Measurements from ENCODE around the gene LRRC17.

Gene LRRC17

GRCh38 chr7:102991540-102992214 lies 78.9 kb downstream of the LRRC17 start:
- no peak for DNase-seq (ENCODE audit: low spot score)
- TF ChIP-seq, protein P1, sequence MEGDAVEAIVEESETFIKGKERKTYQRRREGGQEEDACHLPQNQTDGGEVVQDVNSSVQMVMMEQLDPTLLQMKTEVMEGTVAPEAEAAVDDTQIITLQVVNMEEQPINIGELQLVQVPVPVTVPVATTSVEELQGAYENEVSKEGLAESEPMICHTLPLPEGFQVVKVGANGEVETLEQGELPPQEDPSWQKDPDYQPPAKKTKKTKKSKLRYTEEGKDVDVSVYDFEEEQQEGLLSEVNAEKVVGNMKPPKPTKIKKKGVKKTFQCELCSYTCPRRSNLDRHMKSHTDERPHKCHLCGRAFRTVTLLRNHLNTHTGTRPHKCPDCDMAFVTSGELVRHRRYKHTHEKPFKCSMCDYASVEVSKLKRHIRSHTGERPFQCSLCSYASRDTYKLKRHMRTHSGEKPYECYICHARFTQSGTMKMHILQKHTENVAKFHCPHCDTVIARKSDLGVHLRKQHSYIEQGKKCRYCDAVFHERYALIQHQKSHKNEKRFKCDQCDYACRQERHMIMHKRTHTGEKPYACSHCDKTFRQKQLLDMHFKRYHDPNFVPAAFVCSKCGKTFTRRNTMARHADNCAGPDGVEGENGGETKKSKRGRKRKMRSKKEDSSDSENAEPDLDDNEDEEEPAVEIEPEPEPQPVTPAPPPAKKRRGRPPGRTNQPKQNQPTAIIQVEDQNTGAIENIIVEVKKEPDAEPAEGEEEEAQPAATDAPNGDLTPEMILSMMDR (IDR thresholded peaks at IDR 0.05; ENCODE audit: borderline replicate concordance, control extremely low read depth, extremely low read depth, insufficient read depth, missing control alignments), result no peak
- in situ Hi-C loops (cut with MboI; ENCODE audit: low sequenced_read_pairs, unreplicated experiment), result no loop called here

- DNase-seq (ENCODE audit: low spot score), result no peak
- TF ChIP-seq, protein P1 (IDR thresholded peaks at IDR 0.05; ENCODE audit: borderline replicate concordance, control extremely low read depth, extremely low read depth, insufficient read depth, missing control alignments), result no peak
- in situ Hi-C loops (cut with MboI; ENCODE audit: low sequenced_read_pairs, unreplicated experiment), result no loop called here
Measured at GRCh38 chr7:102992509-102992937, 79.7 kb downstream of the LRRC17 start.

GRCh38 chr7:102992938-102993717 lies 80.3 kb downstream of the LRRC17 start:
- in situ Hi-C loops (cut with MboI; ENCODE audit: low sequenced_read_pairs, unreplicated experiment), result no loop called here
- TF ChIP-seq, protein P1 (IDR thresholded peaks at IDR 0.05; ENCODE audit: borderline replicate concordance, control extremely low read depth, extremely low read depth, insufficient read depth, missing control alignments), result no peak
- DNase-seq (ENCODE audit: low spot score), result no peak

- DNase-seq (ENCODE audit: low spot score), result no peak
- in situ Hi-C loops (cut with MboI; ENCODE audit: low sequenced_read_pairs, unreplicated experiment), result no loop called here
- TF ChIP-seq, protein P1 (IDR thresholded peaks at IDR 0.05; ENCODE audit: borderline replicate concordance, control extremely low read depth, extremely low read depth, insufficient read depth, missing control alignments), result no peak
Measured at GRCh38 chr7:102993718-102994029, 80.9 kb downstream of the LRRC17 start.

DNA sequence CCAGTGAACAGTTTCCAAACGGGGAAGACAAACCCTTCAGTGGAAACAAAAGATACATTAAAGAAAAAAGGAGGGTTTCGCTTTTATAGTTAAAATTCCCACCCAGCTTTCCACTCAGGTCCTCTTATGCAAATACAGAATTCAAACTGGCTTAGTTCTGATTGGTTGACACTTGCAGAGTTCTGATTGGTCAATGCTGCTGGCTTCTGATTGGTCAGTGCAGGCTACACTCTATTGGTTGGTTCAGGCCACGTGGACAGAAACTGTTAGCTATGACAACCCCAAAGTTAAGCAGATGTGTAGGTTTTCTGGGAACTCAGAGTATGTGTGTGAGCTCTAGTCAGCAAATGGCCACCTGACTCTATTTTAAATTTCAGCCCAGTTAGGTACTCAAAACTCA lies 81.8 kb downstream of the LRRC17 start:
- in situ Hi-C loops (cut with MboI; ENCODE audit: low sequenced_read_pairs, unreplicated experiment), result no loop called here
- TF ChIP-seq, protein P1 (IDR thresholded peaks at IDR 0.05; ENCODE audit: borderline replicate concordance, control extremely low read depth, extremely low read depth, insufficient read depth, missing control alignments), result no peak
- no peak for DNase-seq (ENCODE audit: low spot score)
